ENCODE measurements around the gene SH3BP2.

SH3BP2 gene

DNA sequence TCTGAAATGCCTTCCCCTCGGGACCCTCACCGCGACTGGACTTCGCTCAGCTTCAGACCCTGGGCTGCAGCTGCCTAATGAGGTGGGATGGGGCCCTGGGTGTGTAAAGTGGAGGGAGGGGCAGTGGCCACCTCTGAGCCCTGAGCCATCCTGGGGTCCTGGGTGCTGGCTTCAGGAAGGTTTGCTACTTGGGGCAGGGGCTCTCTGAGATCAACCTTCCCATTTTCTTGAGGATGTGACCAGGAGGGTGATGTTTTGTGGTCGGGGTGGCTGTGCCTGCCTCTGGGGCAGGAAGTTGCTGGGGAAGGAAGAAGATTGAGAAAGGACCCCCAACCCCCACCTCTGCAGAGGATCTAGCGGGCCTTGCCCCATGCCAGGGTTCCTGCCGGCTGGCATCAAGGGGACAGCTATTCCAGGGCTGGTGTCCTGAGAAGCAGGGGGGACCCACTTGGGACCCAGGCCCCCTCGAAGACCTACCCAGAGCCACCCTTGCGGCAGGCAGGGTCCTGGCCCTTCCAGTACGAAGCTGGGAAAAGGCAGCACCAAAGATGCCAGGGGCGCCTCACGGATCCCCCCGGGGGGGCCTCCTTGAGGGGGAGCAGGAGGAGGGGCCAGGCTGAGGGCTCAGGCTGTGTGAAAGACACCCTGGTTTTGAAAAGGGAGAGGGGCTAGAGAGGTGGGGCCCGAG lies 6.5 kb downstream of the SH3BP2 start:
- DNase-seq, result no peak
- Mint-ChIP-seq H3K9me3 (no peaks in the 10 kb centered on the region), H3K4me1 (ENCODE audit: low read depth in 2 of 2) (peaks cover 24 to 27% of the 10 kb centered on the region in 2 donors), H3K27ac (peak overlapping the region; percentile 41 to 91), H3K36me3 (ENCODE audit: insufficient read depth) (no peaks in the 10 kb centered on the region), H3K27me3 (no peaks in the 10 kb centered on the region), H3K4me3 (peak overlapping the region; percentile 69 to 71)
- no peak for ATAC-seq (replicated peaks)

DNA sequence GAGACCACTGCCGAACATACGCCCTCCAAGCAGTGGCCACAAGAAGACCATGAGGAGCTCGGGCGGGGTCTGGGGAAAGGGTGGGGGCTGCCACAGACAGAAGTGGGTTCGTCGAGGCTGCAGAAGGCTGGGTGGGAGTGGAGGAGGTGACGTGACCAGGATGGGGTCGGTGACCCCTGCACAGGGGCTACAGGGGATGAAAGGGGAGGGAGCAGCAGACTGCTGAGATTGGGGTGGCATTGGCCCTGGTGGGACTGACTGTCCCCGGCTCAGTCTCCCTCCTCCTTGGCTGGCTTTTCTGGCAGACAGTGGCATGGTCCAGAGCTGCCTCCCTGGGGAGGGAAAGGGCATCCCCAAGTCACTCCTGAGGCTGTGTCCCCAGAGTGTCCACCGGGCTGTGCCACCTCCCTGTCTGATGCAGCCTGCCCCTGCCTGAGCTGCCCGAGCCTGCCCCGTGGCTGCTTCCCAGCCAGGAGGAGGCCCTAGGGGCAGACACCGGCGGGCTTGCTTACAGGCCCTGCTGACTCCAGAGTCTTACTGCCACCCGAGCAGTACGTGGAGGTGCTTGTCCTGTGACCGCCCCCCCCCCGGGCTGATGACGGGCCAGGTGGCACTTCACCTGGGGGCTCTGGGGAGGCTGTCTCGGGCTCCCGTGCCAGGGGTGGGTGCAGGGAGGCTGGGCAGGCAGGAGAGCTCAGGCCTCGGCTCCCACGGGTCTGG lies 7.2 kb downstream of the SH3BP2 start:
- H3K4me3 Mint-ChIP-seq, result peak overlapping the region; percentile 53 to 69
- H3K27me3 Mint-ChIP-seq, result no peaks in the 10 kb centered on the region
- no peak for DNase-seq
- H3K27ac Mint-ChIP-seq, result peak overlapping the region; percentile 41 to 55
- no peak for ATAC-seq (replicated peaks)
- H3K9me3 Mint-ChIP-seq, result no peaks in the 10 kb centered on the region
- peaks cover 18 to 25% of the 10 kb centered on the region in 2 donors for H3K4me1 Mint-ChIP-seq (ENCODE audit: low read depth in 2 of 2)
- no peaks in the 10 kb centered on the region for H3K36me3 Mint-ChIP-seq (ENCODE audit: insufficient read depth)

DNA sequence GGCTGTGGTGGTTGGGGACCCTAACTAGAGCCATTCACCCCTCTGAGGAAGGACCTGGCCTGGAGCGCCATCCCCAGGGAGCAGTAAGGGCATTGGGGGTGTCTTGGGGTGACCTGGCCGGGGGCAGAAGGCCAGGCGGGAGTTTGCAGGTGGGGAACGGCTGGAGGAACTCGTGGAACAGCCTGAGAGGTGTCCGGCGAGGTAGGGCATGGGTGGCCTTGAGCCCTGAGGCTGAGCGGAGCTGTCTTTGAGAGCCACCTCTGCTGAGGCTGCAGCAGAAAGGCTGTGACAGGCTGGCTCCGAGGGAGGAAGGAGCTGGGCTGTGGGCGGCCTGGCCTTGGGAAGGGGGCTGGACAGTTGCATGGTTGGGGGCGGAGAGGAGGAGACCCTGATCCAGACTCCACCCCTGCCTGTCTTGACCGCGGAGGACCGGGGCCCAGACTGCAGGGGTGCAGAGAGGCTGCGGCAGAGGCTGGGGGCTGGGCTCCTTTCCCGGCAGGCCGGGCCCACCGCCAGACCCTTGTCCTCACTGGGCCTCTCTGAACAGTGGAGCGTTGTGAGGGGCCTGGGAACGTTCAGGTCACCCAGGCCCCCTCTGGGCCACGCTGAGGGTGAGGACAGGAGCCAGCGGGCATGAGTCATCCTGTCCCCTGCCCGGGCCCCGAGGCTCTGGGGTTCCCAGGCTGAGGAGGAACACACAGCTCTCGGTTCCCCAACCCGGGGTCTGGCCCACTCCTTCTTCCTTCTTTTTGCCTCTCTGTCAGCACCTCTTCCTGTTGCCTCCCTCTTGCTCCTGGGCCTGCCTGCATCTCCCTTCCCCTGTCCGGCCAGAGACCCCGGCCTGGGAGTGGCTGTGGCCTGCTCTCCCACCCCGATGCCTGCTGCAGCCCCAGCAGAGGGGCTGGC lies 8.1 kb downstream of the SH3BP2 start:
- H3K4me3 Mint-ChIP-seq, result peak overlapping the region in 1 of 2 donors; percentile 31
- H3K27me3 Mint-ChIP-seq, result no peaks in the 10 kb centered on the region
- H3K36me3 Mint-ChIP-seq (ENCODE audit: insufficient read depth), result no peaks in the 10 kb centered on the region
- H3K4me1 Mint-ChIP-seq (ENCODE audit: low read depth in 2 of 2), result peaks cover 18 to 21% of the 10 kb centered on the region in 2 donors
- DNase-seq, result no peak
- ATAC-seq (replicated peaks), result peak; percentile 18
- peak overlapping the region; percentile 41 to 67 for H3K27ac Mint-ChIP-seq
- H3K9me3 Mint-ChIP-seq, result no peaks in the 10 kb centered on the region

DNA sequence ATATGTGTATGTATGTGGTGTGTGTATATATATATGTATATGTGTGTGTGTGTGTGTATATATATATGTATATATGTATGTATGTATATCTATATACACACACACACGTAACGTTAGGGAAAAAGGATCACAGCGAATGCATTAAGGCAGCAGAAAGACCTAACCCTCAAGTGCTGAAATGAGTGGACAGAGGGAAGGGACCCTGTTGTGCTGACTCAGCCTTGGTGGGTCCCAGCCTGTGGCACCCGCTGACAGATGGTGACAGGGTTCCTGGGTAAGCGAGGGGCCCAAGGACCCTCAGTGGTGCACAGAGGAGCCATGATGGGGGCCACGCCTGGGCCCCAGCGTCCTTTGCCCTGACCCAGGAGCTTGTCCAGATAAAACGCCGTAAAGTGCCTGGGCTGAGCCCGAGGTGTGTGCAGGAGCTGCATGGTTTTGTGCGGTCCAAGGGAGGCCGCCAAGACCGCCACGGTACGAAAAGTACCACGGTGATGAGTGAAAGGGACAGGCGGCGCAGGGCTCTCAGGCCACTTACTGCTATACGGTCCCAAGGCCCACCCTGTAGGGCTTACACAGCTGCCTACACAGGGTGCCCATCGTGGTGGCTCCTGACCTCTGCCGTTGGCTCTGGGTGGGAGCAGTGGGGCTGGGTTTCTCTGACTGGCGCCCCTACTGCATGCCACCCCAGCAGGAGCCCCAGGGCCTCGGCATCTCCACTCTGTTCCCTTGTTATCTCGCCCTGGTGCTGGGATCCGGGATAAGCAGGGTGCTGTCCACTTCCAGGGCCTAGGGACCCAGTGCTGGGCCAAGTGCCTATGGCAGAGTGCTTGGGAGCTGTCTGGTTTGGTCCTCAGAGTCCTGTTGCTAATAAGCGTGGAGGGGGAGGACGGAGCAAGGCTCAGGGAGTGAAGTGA lies 10.0 kb downstream of the SH3BP2 start:
- Mint-ChIP-seq H3K27ac (no peak overlapping the region), H3K27me3 (no peaks in the 10 kb centered on the region), H3K36me3 (ENCODE audit: insufficient read depth) (peaks cover 2% of the 10 kb centered on the region), H3K9me3 (no peaks in the 10 kb centered on the region), H3K4me1 (ENCODE audit: low read depth in 2 of 2) (peaks cover 21 to 29% of the 10 kb centered on the region in 2 donors), H3K4me3 (no peak overlapping the region)
- DNase-seq (no peak), ATAC-seq (replicated peaks) (no peak)

DNA sequence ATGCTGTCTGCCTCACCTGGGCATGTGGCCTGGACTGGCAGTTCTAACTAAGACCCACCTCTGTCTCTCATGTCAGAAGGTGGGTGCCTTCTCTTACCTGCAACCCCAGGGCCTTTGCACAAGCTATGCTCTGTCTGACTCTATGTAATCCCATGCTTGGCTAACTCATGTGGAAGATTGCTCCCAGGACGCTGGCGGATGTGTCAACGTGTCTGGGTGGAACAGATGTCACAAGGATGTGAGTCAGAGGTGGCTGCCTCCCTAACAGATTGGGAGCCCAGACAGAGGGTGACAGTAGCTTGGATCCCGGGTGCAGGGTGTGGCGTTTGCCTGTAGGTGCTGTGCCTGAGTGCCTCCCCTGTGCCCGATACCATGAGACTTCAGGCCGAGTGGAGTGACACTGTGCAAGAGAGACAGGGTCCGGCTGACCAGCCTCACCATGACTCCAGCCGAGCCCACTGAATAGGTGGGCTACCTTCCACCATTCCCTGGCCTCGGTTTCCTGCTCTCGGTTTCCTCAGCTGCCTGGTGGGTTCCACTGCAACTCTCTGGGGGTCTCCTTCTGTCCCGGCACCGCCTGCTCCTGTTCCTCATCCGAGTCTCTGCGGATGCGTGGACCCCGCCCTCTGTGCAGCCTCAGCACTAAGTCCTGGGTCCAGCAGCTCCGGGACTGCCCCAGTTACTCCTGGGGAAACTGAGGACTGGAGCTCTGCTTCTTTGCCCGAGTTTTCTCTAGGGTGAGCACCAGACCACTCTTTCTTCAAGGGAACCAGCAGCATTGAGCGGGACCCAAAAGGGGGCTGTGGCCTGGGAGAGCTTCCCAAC lies 11.0 kb downstream of the SH3BP2 start:
- Mint-ChIP-seq H3K27me3 (no peaks in the 10 kb centered on the region), H3K4me1 (ENCODE audit: low read depth in 2 of 2) (peaks cover 11 to 20% of the 10 kb centered on the region in 2 donors), H3K27ac (no peak overlapping the region), H3K9me3 (no peaks in the 10 kb centered on the region), H3K4me3 (no peak overlapping the region), H3K36me3 (ENCODE audit: insufficient read depth) (peaks cover 2% of the 10 kb centered on the region)
- DNase-seq (no peak), ATAC-seq (replicated peaks) (no peak)

DNA sequence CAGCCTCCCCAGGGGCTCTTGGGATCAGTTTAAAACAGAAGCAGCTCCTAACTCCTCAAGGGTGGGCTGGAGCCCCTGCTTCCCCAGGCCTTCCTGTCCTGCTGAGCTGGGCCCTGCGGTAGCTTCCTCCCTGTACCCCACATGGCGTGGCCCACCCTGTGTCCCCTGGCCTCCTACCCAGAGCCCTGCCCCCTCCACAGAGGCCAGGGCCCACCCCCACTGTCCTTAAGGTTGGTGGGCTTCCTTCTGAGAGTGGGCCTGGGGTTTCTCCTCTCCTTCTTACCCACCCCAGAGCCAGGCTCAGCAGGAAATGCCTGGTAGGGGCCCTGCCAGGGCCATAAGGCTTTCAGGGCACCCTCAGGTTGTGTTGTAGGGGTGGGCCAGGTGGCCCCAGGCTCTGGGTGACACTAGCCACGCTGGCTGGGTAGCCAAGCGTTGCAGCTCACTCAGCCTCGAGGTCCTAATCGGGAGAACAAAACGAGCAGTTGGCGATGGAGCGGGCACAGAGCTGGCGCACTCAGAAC lies 11.6 kb downstream of the SH3BP2 start:
- H3K27me3 Mint-ChIP-seq, result no peaks in the 10 kb centered on the region
- peaks cover 2% of the 10 kb centered on the region for H3K36me3 Mint-ChIP-seq (ENCODE audit: insufficient read depth)
- peaks cover 8 to 19% of the 10 kb centered on the region in 2 donors for H3K4me1 Mint-ChIP-seq (ENCODE audit: low read depth in 2 of 2)
- ATAC-seq (replicated peaks) (no peak), DNase-seq (no peak)
- no peak overlapping the region for H3K4me3 Mint-ChIP-seq
- no peaks in the 10 kb centered on the region for H3K9me3 Mint-ChIP-seq
- H3K27ac Mint-ChIP-seq, result no peak overlapping the region

DNA sequence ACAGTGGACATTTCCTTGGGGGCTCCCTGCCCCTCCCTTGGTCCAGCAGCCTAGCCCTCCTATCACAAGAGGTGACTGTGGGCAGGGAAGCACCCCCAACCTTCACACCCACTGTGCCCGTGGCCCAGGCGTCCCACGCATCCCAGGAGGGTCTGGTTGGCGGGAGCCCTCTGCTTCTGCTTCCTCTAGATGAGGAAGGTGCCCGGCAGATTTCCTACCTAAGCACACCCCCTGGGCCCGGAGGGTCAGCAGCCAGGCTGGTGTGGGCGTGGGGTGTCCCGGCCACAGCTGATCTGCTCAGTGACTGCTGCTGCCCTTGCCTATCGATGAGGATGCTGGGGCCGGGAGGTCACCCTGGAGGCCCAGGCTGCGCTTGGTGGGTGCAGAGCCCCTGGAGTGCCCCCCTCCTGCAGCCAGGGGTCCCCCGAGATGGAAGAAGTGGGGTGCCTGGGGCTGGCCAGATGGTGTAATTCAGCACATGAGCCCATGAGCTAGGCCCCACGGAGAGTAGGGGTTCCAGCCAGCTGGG lies 12.2 kb downstream of the SH3BP2 start:
- DNase-seq (no peak), ATAC-seq (replicated peaks) (no peak)
- Mint-ChIP-seq H3K4me3 (peak overlapping the region in 1 of 2 donors; percentile 40), H3K36me3 (ENCODE audit: insufficient read depth) (peaks cover 2% of the 10 kb centered on the region), H3K9me3 (no peaks in the 10 kb centered on the region), H3K27me3 (no peaks in the 10 kb centered on the region), H3K4me1 (ENCODE audit: low read depth in 2 of 2) (peaks cover 8 to 17% of the 10 kb centered on the region in 2 donors), H3K27ac (no peak overlapping the region)

DNA sequence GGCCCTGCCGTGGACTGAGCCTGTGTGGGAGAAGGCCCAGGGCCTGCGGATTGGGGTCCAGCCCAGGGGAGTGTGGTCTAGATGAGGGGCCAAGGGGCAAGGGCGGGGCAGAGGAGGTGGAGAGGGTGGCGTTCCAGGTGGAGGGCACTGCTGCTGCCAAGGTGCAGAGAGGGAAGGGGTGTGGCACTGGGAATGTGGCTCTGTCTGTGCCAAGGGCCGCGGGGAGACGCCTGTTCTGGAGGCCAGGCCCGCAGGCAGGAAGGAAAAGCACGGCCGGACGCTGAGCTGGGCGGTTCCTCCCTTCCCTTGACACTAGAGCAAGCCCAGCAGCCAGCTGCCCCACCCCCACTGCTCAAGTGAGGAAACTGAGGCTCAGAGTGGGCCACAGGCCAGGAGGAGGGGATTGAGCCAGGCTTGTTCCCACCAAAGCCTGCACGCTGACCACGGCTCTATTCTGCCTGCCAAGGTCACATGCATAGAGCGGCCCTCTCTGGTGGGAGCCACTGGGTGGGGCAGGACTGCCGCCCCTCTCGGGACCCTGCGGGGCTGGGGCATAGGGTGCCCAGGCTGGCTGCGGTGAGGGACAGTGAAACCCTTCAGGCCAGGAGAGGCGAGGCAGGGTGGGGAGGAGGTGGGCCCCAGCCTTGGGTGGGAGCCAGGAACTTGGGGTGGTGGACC lies 13.0 kb downstream of the SH3BP2 start:
- ATAC-seq (replicated peaks) (no peak), DNase-seq (no peak)
- Mint-ChIP-seq H3K27me3 (no peaks in the 10 kb centered on the region), H3K4me1 (ENCODE audit: low read depth in 2 of 2) (peaks cover 13 to 19% of the 10 kb centered on the region in 2 donors), H3K4me3 (peak overlapping the region in 1 of 2 donors; percentile 40), H3K9me3 (no peaks in the 10 kb centered on the region), H3K27ac (no peak overlapping the region), H3K36me3 (ENCODE audit: insufficient read depth) (peaks cover 2% of the 10 kb centered on the region)

DNA sequence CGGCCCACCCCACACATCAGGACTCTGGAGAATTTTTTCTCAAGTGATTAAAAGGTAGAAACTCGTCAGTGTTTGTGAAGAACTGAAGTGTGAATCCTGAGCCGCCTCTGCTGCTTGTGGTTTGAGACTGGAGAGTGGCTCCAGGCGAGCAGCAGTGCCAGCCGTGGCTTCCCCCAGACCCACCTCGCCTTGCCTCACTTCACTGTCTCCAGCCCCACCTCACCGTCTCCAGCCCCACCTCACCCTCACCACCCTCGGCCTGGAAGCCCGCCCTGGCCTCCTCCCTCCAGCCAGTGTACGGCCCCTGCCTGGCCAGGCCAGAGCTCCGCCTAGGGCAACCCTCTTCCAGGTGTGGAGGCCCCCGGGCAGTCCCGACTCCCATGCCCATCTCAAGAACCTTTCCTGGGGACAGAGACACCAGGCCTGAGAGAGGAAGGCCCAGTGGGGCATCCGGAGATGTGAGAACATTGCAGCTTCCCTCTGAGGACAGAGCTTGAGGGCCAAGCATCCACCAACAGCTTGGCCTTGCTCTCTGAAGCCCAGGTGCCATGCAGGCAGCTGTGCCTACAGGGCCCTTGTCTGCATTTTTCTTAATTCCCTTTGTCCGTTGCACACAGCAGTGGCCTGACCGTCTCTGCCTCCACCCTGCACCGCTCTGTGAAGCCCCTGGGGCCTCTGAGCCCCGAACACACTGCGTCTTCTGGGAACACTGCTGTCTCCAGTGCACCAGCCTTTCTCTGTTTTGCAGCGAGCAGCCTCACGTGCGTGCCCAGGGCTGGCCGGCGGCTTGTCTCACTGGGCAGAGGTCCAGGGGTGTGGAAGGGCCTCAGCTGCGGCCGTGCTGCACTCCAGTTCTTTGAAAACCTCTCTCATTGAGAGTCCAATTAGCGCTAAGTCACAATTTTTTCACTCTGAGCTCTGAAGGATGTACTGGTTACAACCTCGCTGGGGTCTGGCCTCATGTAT lies 13.8 kb downstream of the SH3BP2 start:
- peaks cover 2% of the 10 kb centered on the region for H3K36me3 Mint-ChIP-seq (ENCODE audit: insufficient read depth)
- H3K27me3 Mint-ChIP-seq, result no peaks in the 10 kb centered on the region
- no peak overlapping the region for H3K4me3 Mint-ChIP-seq
- H3K9me3 Mint-ChIP-seq, result no peaks in the 10 kb centered on the region
- ATAC-seq (replicated peaks) (no peak), DNase-seq (no peak)
- peaks cover 13 to 23% of the 10 kb centered on the region in 2 donors for H3K4me1 Mint-ChIP-seq (ENCODE audit: low read depth in 2 of 2)
- H3K27ac Mint-ChIP-seq, result peak overlapping the region in 1 of 2 donors; percentile 62

DNA sequence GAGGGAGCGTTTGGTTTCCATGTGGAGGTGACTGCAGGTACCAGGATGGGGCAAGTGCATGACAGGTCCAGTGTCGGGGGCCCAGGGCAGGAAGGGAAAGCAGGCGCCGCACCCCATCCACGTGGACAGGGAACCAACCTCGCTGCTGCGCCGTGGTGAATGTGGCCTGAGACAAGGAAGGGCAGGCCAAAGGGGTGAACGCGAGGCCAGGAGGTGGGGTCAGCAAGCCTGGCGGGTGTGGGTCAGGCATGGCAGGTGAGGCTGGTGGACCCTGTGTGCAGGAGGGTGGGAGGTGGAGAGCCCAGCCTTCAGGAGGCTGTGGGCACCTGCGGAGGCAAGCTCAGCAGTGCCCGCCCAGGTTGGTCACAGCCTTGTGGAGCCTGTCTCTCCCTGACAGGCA lies 14.7 kb downstream of the SH3BP2 start:
- DNase-seq (no peak), ATAC-seq (replicated peaks) (no peak)
- Mint-ChIP-seq H3K4me3 (no peak overlapping the region), H3K27ac (no peak overlapping the region), H3K36me3 (ENCODE audit: insufficient read depth) (peaks cover 8% of the 10 kb centered on the region), H3K27me3 (no peaks in the 10 kb centered on the region), H3K9me3 (no peaks in the 10 kb centered on the region), H3K4me1 (ENCODE audit: low read depth in 2 of 2) (peaks cover 19 to 28% of the 10 kb centered on the region in 2 donors)

All from effector memory CD8-positive, alpha-beta T cell (primary cell).